Cardiac muscle cell (in vitro differentiated cells and primary cell): Measurements from ENCODE around the gene MED13L. TPM values are rescaled to one million over a fixed set of nuclear protein-coding genes. Genes with fewer than 3 reads are reported as not detected.

Experiments
- DNase-seq, 2 donors: peaks; one replicate each; pipeline versions ENCODE4 v3.0.0 to v3.0.0-alpha.2; 2010 to 2017; ENCODE audit warnings: low read depth in 1 of 2, low spot score in 1 of 2
- H3K27ac ChIP-seq: fragments of 200-600 bp; sonication (generic); 2 replicates; pipeline ENCODE4 v1.5.1; 2016
- H3K27me3 ChIP-seq: fragments of 200-600 bp; sonication (generic); 2 replicates; pipeline ENCODE4 v1.6.0; 2016; ENCODE audit warnings: control low read depth
- H3K36me3 ChIP-seq: fragments of 200-600 bp; sonication (generic); 2 replicates; pipeline ENCODE4 v1.5.1; 2016; ENCODE audit warnings: control low read depth
- H3K4me1 ChIP-seq: fragments of 200-600 bp; sonication (generic); 2 replicates; pipeline ENCODE4 v1.8.1; 2017; ENCODE audit warnings: low read depth, mild to moderate bottlenecking, mixed run types
- H3K4me3 ChIP-seq: fragments of 200-600 bp; sonication (generic); 2 replicates; pipeline ENCODE4 v1.5.1; 2016; ENCODE audit warnings: mild to moderate bottlenecking
- H3K9me3 ChIP-seq: fragments of 200-600 bp; sonication (generic); 2 replicates; pipeline ENCODE4 v1.5.1; 2017; ENCODE audit warnings: low read depth, mild to moderate bottlenecking, control low read depth
- polyA plus RNA-seq: library from polyadenylated mRNA; unstranded; fragments of >200 nt; fragmentation: Nextera tagmentation; extraction: Ambion mirVana; gene quantifications from 2 replicates; pipeline ENCODE4 v1.2.1, GENCODE V29; 2016
- total RNA-seq: library from RNA; depleted of rRNA; stranded (reverse); fragments of >200 nt; gene quantifications from 2 replicates; pipeline ENCODE4 v1.2.3, GENCODE V29; 2016
- TF ChIP-seq, protein P1 (sequence below): IDR thresholded peaks from 2 replicates; pipeline ENCODE4 v1.5.1; 2012; ENCODE audit warnings: low read depth, mild to moderate bottlenecking, low read length

The MED13L gene
- total and polyA plus RNA-seq, 2 experiments from 2014 or later, result 31.3 to 94.3 TPM

DNA sequence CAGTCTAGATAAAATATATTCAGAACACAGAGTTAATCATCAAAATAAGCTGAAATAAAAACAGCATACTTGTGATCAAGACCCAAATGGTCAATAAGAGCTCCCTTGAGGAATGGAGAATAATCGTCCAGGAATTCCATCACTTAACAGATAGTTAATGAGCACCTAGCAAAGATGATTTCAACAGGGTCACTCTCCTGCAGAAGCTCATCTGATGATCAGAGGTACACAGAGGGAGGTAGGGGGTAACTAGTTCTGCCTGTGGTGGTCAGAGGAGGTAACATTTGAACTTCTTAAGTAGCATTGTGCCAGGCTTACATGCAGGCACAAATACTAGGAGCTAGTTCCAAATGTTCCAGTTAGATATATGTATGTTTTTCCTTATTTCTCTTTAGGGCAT, 9.5 kb downstream of the MED13L start:
- H3K36me3 ChIP-seq, result no peaks in the 10 kb centered on the region
- no peak overlapping the region for H3K27ac ChIP-seq
- TF ChIP-seq, protein P1, sequence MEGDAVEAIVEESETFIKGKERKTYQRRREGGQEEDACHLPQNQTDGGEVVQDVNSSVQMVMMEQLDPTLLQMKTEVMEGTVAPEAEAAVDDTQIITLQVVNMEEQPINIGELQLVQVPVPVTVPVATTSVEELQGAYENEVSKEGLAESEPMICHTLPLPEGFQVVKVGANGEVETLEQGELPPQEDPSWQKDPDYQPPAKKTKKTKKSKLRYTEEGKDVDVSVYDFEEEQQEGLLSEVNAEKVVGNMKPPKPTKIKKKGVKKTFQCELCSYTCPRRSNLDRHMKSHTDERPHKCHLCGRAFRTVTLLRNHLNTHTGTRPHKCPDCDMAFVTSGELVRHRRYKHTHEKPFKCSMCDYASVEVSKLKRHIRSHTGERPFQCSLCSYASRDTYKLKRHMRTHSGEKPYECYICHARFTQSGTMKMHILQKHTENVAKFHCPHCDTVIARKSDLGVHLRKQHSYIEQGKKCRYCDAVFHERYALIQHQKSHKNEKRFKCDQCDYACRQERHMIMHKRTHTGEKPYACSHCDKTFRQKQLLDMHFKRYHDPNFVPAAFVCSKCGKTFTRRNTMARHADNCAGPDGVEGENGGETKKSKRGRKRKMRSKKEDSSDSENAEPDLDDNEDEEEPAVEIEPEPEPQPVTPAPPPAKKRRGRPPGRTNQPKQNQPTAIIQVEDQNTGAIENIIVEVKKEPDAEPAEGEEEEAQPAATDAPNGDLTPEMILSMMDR, result no peak
- H3K9me3 ChIP-seq, result no peaks in the 10 kb centered on the region
- no peak overlapping the region for H3K4me3 ChIP-seq
- H3K4me1 ChIP-seq, result peaks cover 37% of the 10 kb centered on the region
- H3K27me3 ChIP-seq, result no peaks in the 10 kb centered on the region
- no peak for DNase-seq

DNA sequence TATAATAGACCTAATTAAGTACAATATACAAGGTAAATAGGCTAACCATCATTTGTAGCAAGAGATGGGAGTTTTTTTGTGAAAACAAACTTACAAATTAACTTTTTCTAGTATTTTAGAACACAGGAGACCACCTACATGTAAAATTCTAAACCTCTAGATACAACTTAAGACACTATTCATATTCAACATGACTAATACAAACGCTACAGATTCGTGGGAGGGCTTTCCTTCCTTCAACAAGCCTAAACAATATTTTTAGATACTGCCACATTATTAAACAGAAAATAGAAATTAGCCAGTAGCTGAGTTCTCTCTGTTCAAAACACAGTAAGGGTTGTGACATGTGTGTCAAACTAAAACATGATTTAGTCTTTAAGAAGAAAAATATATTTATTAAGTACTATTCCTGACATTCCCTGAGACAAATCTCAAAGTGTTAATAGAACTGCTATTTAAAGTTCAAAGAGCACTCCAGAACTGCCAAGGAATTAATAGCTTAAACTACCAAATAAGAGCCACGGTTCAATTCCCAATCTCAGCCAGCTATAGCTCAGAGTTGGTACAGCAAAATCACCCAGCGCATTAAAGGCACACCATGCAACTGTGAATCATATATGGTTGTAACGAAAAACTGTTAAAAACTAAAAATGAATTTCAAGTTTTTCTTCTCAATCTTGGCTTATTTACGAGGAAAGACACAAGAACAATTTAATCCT, 10.7 kb downstream of the MED13L start:
- peak overlapping the region; percentile 58 for H3K27ac ChIP-seq

DNA sequence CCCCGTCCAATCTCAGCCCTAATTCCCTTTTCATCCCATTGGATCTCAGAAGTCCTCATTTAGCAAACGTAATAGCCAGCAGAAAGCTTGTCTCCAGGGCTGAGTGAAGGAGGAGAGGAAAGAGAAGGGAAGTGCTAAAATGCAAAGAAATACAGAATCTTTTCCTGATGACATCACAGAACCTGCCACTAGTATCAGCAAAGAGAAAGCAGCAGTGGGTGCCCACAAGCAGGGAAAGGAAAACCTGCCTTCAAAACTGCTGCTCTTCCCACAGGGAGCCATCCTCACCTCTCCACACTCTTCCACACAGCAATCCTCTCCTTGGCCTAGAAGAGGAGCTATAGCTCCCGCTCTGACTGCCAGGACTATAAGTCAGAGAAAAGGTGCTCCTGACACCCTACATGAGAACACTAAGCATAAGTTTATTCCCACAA, 11.3 kb downstream of the MED13L start:
- TF ChIP-seq, protein P1, result peak; percentile 16
- Histone ChIP-seq H3K4me3 (no peak overlapping the region), H3K27ac (peak overlapping the region; percentile 58), H3K4me1 (peaks cover 44% of the 10 kb centered on the region), H3K27me3 (no peaks in the 10 kb centered on the region), H3K9me3 (no peaks in the 10 kb centered on the region), H3K36me3 (no peaks in the 10 kb centered on the region)
- peak in 1 of 2 donors; percentile 45 for DNase-seq

More for the DNA sequence above, 10.7 kb downstream of the MED13L start:
- no peaks in the 10 kb centered on the region for H3K27me3 ChIP-seq
- H3K4me1 ChIP-seq, result peaks cover 42% of the 10 kb centered on the region
- no peak overlapping the region for H3K4me3 ChIP-seq
- TF ChIP-seq, protein P1, result no peak
- H3K36me3 ChIP-seq, result no peaks in the 10 kb centered on the region
- H3K9me3 ChIP-seq, result no peaks in the 10 kb centered on the region
- DNase-seq, result no peak

DNA sequence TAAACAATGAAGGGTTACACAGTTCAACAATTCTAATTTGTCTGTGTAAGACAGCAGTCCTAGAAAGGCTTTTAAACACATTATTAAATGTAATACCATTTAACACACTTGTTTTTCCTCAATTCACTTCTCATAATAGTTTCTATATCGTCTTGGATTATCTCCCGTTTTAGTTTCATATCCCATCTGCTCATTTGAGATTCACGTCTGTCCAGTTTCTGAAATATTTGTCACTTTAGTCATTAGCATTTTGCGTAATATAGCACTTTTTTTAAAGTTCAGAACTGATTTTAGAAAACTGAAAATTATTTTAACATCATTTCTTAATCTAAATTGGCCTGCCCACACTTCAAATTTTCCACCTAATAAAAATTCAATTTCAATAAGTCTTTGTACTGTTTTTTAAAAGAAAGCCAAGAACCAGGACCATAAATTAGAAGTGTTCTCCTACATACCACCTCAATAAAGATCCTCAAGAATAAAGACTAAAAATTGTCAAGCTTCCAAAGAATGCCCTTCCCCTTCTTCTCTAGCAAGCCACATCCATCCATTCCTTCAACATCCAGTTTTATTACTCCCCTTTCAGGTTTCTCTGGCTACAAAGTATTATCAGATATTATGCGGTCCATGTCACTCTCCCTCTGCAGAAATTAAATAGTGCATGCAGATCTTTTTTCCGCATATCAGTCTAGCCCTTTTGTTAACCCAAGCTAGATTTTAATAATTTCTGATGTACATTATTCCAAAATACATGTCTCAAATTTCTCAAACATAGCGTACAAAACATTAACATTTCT, 11.9 kb downstream of the MED13L start:
- TF ChIP-seq, protein P1, result no peak
- H3K27me3 ChIP-seq, result no peaks in the 10 kb centered on the region
- no peak overlapping the region for H3K4me3 ChIP-seq
- DNase-seq, result no peak
- peaks cover 44% of the 10 kb centered on the region for H3K4me1 ChIP-seq
- H3K27ac ChIP-seq, result peak overlapping the region; percentile 29
- no peaks in the 10 kb centered on the region for H3K36me3 ChIP-seq
- H3K9me3 ChIP-seq, result no peaks in the 10 kb centered on the region

DNA sequence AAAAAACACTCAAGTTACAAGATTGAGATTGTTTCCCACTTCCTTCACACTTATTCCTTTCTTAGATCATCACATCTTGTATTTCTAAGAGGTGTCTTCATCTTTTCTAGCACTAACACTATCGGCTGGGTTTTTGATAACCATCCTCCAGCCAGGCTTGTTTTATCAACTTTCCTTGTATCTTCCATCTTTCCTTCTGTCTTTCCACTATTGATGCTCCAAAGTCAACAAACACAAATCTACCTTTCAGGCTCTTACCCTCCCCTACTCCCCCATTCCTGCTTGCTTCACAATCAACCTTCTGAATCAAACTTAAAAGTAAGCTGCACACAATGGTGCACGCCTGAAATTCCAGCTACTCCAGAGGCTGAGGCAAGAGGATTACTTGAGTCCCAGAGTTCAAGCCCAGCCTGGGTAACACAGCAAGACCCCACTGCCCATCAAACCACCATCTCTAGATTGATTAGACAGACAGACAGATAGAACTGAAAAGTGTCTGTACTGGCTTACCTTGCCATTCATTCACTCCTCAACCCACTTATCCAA, 12.9 kb downstream of the MED13L start:
- no peak for DNase-seq
- peak overlapping the region; percentile 29 for H3K27ac ChIP-seq
- H3K9me3 ChIP-seq, result no peaks in the 10 kb centered on the region
- TF ChIP-seq, protein P1, result no peak
- no peaks in the 10 kb centered on the region for H3K27me3 ChIP-seq
- no peak overlapping the region for H3K4me3 ChIP-seq
- H3K4me1 ChIP-seq, result peaks cover 44% of the 10 kb centered on the region
- H3K36me3 ChIP-seq, result no peaks in the 10 kb centered on the region
